ENCODE results near the gene SNRPD3.

- no peak for TF ChIP-seq CTCF (IDR thresholded peaks at IDR 0.05)
- TF ChIP-seq POLR2A (IDR thresholded peaks at IDR 0.05): no peak
These were observed 5.5 kb upstream of the SNRPD3 start for GRCh38 chr22:24550028-24550901.
